Mesodermal cell (in vitro differentiated cells): ENCODE measurements around the gene FITM1.
"Not testable (repeated sequence)": the region's sequence is repeated elsewhere in the genome, so short reads cannot be mapped to it uniquely, and the experiment has no call there.

Source experiments
- H3K27ac ChIP-seq: 2 replicates; pipeline ENCODE4 v1.7.0; 2013; ENCODE audit warnings: mild to moderate bottlenecking, low read depth, low read length, moderate library complexity; ENCODE audit not compliant: severe bottlenecking
- H3K36me3 ChIP-seq: 2 replicates; pipeline ENCODE4 v1.7.1; 2013; ENCODE audit warnings: mild to moderate bottlenecking, low read length, moderate library complexity; ENCODE audit not compliant: control insufficient read depth, insufficient read depth
- H3K4me1 ChIP-seq: one replicate; pipeline ENCODE4 v1.7.1; 2013; ENCODE audit warnings: mild to moderate bottlenecking, low read length; ENCODE audit not compliant: insufficient read depth, control insufficient read depth, poor library complexity, severe bottlenecking
- H3K4me3 ChIP-seq: 2 replicates; pipeline ENCODE4 v1.7.0; 2013; ENCODE audit warnings: low read length, control low read depth, mild to moderate bottlenecking; ENCODE audit not compliant: insufficient read depth, poor library complexity, severe bottlenecking; ENCODE audit errors: extremely low read depth
- H3K9me3 ChIP-seq: 2 replicates; pipeline ENCODE4 v1.7.1; 2013; ENCODE audit warnings: mild to moderate bottlenecking, low read length, moderate library complexity; ENCODE audit not compliant: control insufficient read depth
- WGBS, 2 experiments: methylation state at CpG; one replicate each; pipeline ENCODE4 v1.1.5; 2013; ENCODE audit warnings: missing lambda C conversion rate in 2 of 2; ENCODE audit not compliant: insufficient coverage in 2 of 2; 5-methylcytosine and 5-hydroxymethylcytosine counted together

The FITM1 gene

DNA sequence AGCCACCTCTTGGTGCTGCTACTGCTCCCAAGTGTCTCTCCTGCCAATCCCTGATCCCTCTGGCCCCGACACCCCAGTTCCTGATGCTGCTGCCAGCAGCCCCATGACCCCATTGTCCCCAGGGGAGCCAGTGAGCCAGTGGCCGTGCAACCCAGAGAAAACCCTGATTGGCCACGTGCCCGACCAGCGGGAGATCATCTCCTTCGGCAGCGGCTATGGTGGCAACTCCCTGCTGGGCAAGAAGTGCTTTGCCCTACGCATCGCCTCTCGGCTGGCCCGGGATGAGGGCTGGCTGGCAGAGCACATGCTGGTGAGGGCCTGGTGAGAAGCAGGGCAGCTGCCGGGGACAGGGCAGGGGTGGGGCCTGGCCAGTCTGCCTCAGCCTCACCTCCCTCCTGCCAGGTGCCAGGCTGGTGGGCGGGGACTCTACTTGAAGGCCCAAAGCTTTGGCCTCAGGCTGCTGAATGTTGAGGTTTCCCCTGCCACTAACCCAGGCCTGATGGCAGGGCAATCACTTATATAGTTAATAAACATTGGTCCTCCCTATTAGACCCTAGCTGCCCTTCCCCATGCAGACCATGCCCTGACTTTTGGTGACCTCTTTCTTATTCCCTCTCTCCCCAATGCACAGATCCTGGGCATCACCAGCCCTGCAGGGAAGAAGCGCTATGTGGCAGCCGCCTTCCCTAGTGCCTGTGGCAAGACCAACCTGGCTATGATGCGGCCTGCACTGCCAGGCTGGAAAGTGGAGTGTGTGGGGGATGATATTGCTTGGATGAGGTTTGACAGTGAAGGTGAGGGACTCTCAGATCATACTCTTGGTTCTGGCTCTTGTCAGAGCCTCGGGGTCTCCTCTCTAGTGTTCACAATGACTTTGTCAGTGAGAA, 31.3 kb upstream of the FITM1 start:
- Histone ChIP-seq H3K9me3 (no peaks in the 10 kb centered on the region), H3K36me3 (peaks cover 69% of the 10 kb centered on the region), H3K4me3 (no peak overlapping the region), H3K27ac (no peak overlapping the region), H3K4me1 (no peaks in the 10 kb centered on the region)
- WGBS, 2 experiments = 97 to 98% methylated on average over 14 to 16 of the region's 17 CpGs

- WGBS, 2 experiments = 94% methylated on average over 2 to 3 of the region's 4 CpGs
- no peaks in the 10 kb centered on the region for H3K9me3 ChIP-seq
- H3K4me1 ChIP-seq = no peaks in the 10 kb centered on the region
- H3K36me3 ChIP-seq = peaks cover 76% of the 10 kb centered on the region
- H3K27ac ChIP-seq = no peak overlapping the region
- no peak overlapping the region for H3K4me3 ChIP-seq
Measured at GRCh38 chr14:24100197-24100981, 30.1 kb upstream of the FITM1 start.

DNA sequence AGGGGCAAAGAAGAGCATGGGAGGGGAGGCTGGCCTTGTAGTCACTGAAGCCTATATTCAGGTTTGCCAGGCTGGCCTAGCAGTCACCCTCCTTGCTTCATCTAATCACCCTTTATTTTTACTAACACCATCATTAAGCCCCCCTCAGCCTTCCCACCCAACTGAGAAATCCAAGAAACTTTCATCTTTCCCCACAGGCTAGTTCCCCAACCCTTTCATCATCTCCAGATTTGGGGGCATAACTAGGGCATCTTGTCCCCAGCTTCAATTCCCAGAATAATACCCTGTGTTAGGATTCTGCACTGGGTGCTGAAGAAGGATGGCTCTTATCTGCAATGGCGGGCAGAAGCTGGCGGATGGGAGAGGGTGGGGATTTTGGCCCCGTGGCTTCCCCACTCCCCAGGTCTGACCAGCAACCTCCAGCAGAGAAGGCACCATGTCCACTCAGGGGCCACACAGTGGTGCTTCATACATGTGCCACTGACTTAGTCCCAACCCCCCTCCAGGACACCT, 29.4 kb upstream of the FITM1 start:
- Histone ChIP-seq H3K36me3 (peaks cover 76% of the 10 kb centered on the region), H3K4me3 (no peak overlapping the region), H3K27ac (no peak overlapping the region), H3K9me3 (no peaks in the 10 kb centered on the region), H3K4me1 (no peaks in the 10 kb centered on the region)
- 100% methylated on average over 3 of the region's 3 CpGs; no CpG with 5 or more reads in 1 of the 2 experiments for WGBS, 2 experiments

GRCh38 chr14:24102357-24103048, 28.0 kb upstream of the FITM1 start:
- Histone ChIP-seq H3K27ac (no peak overlapping the region), H3K4me1 (no peaks in the 10 kb centered on the region), H3K4me3 (no peak overlapping the region), H3K9me3 (no peaks in the 10 kb centered on the region), H3K36me3 (peaks cover 70% of the 10 kb centered on the region)
- WGBS, 2 experiments = 92 to 100% methylated on average over 5 to 6 of the region's 7 CpGs

GRCh38 chr14:24103451-24103850, 27.0 kb upstream of the FITM1 start:
- no peak overlapping the region for H3K27ac ChIP-seq
- WGBS, 2 experiments = 94% methylated on average over 11 to 13 of the region's 13 CpGs
- no peaks in the 10 kb centered on the region for H3K4me1 ChIP-seq
- H3K4me3 ChIP-seq = no peak overlapping the region
- peaks cover 61% of the 10 kb centered on the region for H3K36me3 ChIP-seq
- H3K9me3 ChIP-seq = no peaks in the 10 kb centered on the region

DNA sequence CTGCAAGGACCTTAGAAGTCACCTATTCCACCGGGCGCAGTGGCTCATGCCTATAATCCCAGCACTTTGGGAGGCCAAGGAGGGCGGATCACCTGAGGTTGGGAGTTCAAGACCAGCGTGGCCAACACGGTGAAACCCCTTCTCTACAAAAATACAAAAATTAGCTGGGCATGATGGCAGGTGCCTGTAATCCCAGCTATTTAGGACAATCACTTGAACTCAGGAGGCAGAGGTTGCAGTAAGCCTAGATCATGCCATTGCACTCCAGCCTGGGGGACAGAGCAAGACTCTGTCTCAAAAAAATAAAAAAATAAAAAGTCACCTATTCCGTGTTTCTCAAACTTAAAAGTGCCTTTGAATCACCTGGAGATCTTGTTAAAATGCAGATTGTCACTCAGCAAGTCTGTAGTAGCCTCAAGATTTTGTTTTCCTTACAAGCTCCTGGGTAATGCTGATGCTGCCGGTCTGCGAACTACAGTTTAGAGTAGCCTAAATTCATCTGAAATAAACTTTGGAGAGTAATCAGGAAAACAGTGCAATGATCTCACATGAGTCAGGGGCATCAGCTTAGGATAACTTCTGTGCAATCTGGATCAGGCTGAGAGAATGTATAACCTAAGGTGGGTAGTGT, 24.7 kb upstream of the FITM1 start:
- not testable (repeated sequence) for H3K9me3 ChIP-seq, H3K4me1 ChIP-seq, H3K27ac ChIP-seq, H3K4me3 ChIP-seq
- H3K36me3 ChIP-seq = peaks cover 39% of the 10 kb centered on the region
- WGBS, 2 experiments = 92 to 95% methylated on average over 8 of the region's 8 CpGs

DNA sequence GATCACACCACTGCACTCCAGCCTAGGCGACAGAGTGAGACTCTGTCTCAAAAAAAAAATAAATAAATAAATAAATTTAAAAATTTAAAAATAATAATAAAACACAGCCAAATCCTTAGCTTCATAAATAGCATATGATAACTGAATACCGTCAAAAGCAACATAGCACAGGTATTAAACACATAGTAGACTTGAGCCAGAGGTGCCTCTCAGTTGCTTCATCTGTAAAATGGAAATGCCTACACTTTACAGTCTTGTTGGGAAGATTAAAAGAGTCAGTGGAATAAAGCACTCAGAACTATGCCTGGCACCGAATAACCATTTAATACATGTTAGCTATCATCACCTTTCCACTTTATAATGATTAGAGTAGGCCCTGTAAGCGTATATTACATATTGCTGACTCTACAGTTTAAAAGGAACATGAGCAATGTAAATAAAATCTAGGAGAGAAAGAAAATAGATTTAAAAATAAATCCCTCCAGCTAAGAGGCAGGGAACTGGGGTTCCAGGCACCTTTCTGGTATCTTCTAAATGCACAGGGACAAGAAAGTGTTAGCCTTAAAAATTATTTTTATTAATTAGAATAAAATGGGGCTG, 23.7 kb upstream of the FITM1 start:
- Histone ChIP-seq H3K27ac (no peak overlapping the region), H3K36me3 (peaks cover 30% of the 10 kb centered on the region), H3K9me3 (no peaks in the 10 kb centered on the region), H3K4me1 (no peaks in the 10 kb centered on the region), H3K4me3 (no peak overlapping the region)
- WGBS, 2 experiments = no CpG with 5 or more reads among the region's 4 CpGs

DNA sequence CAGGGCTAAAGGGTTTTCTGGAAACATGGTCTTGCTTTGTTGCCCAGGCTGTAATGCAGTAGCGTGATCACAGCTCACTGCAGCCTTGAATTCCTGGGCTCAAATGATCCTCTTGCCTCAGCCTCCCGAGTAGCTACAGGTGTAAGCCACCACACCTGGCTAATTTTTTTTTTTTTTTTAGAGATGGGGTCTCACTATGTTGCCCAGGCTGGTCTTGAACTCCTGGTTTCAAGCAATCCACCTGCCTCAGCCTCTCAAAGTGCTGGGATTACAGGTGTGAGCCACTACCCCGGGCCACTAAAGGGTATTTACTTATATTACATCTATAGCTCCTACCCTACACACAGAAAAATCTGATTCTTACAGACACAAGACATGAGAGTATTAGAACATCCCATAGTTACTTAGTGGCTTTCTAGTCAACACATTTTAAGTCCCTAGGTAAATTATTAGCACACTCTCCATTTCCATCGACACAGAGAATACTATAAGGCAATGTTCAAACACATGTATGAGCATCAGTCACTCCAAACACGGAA, 22.1 kb upstream of the FITM1 start:
- no peak overlapping the region for H3K4me3 ChIP-seq
- WGBS, 2 experiments = 31 to 70% methylated on average over 2 to 4 of the region's 5 CpGs
- no peaks in the 10 kb centered on the region for H3K4me1 ChIP-seq
- no peak overlapping the region for H3K27ac ChIP-seq
- H3K9me3 ChIP-seq = no peaks in the 10 kb centered on the region
- H3K36me3 ChIP-seq = peaks cover 15% of the 10 kb centered on the region

DNA sequence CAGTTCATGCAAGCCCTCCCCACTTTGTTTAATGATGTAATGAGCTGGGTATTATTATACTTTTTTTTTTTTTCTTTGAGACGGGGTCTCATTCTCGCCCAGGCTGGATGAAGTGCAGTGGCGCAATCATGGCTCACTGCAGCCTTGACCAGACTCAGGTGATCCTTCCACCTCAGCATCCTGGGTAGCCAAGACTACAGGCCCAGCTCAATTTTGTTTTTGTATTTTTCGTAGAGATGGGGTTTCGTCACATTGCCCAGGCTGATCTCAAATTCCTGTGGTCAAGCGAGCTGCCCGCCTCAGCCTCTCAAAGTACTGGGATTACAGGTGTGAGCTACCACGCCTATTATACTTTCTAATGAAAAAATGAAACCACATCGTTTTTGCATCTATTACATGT, 20.4 kb upstream of the FITM1 start:
- H3K36me3 ChIP-seq = no peaks in the 10 kb centered on the region
- no peaks in the 10 kb centered on the region for H3K9me3 ChIP-seq
- H3K4me3 ChIP-seq = no peak overlapping the region
- no peak overlapping the region for H3K27ac ChIP-seq
- no peaks in the 10 kb centered on the region for H3K4me1 ChIP-seq
- 89 to 93% methylated on average over 5 to 6 of the region's 9 CpGs for WGBS, 2 experiments

- Histone ChIP-seq H3K4me3 (no peak overlapping the region), H3K4me1 (no peaks in the 10 kb centered on the region), H3K27ac (no peak overlapping the region), H3K36me3 (no peaks in the 10 kb centered on the region), H3K9me3 (no peaks in the 10 kb centered on the region)
- WGBS, 2 experiments = no CpG with 5 or more reads among the region's 1 CpG
Measured at GRCh38 chr14:24110523-24110922, 19.9 kb upstream of the FITM1 start.
